A549 (cell line): Measurements from ENCODE around the gene MEGF6.
"Not testable (repeated sequence)": the region's sequence is repeated elsewhere in the genome, so short reads cannot be mapped to it uniquely, and the experiment has no call there.

Experiments
- CBX2 ChIP-seq: fragments of 200-600 bp; sonication (generic); IDR thresholded peaks from 2 replicates; pipeline ENCODE4 v1.6.1; 2016; ENCODE audit warnings: low read depth, mild to moderate bottlenecking, borderline replicate concordance
- CBX8 ChIP-seq: fragments of 200-600 bp; sonication (generic); IDR thresholded peaks from 2 replicates; pipeline ENCODE4 v1.6.1; 2016
- CEBPB ChIP-seq, 2 experiments: fragments of >200 bp in 1 of 2; sonication (Bioruptor Twin) in 1 of 2; formaldehyde crosslinking in 1 of 2; IDR thresholded peaks; 2 replicates each; pipeline ENCODE4 v1.6.1; 2012 to 2016
- EP300 ChIP-seq, 2 experiments: fragments of >200 bp; sonication (Bioruptor Twin); formaldehyde crosslinking; IDR thresholded peaks; 2 replicates in 1 of 2; 3 replicates in 1 of 2; pipeline ENCODE4 v1.6.1; 2016 to 2017
- KDM1A ChIP-seq: fragments of 200-600 bp; sonication (generic); IDR thresholded peaks from 2 replicates; pipeline ENCODE4 v1.6.1; 2016; ENCODE audit warnings: low read depth, mild to moderate bottlenecking
- NPAS2 ChIP-seq: fragments of 250-450 bp; sonication (Bioruptor Pico); IDR thresholded peaks from 2 replicates; pipeline ENCODE4 v1.8.0; 2022; ENCODE audit warnings: mild to moderate bottlenecking, moderate library complexity, borderline replicate concordance
- NR3C1 ChIP-seq: fragments of >200 bp; sonication (Bioruptor Twin); formaldehyde crosslinking; IDR thresholded peaks from 3 replicates; pipeline ENCODE4 v1.6.1; 2017
- POLR2A ChIP-seq: IDR thresholded peaks from 2 replicates; pipeline ENCODE4 v1.6.1; 2012; ENCODE audit warnings: mild to moderate bottlenecking, low read length
- RAD21 ChIP-seq, 2 experiments: fragments of >200 bp in 1 of 2; sonication (Bioruptor Twin) in 1 of 2; formaldehyde crosslinking in 1 of 2; IDR thresholded peaks in 1 of 2; conservative IDR thresholded peaks in 1 of 2; 2 replicates in 1 of 2; 3 replicates in 1 of 2; pipeline ENCODE4 v1.6.1; 2012 to 2018; ENCODE audit warnings: inconsistent platforms in 1 of 2
- SMC3 ChIP-seq: fragments of >200 bp; sonication (Bioruptor Twin); formaldehyde crosslinking; IDR thresholded peaks from 3 replicates; pipeline ENCODE4 v1.6.1; 2018; ENCODE audit warnings: inconsistent platforms
- SREBF2 ChIP-seq: fragments of 450-650 bp; IDR thresholded peaks from 2 replicates; pipeline ENCODE4 v1.6.1; 2014; ENCODE audit warnings: mild to moderate bottlenecking, moderate library complexity
- TF ChIP-seq, protein P1 (sequence below): fragments of >200 bp; sonication (Bioruptor Twin); formaldehyde crosslinking; IDR thresholded peaks from 3 replicates; pipeline ENCODE4 v1.5.1; 2016
- TF ChIP-seq, protein P2 (sequence below): fragments of 200-600 bp; sonication (generic); IDR thresholded peaks from 2 replicates; pipeline ENCODE4 v1.6.1; 2016; ENCODE audit warnings: antibody characterized with exemption, mild to moderate bottlenecking, moderate library complexity
- TF ChIP-seq, protein P3 (sequence below): IDR thresholded peaks from 2 replicates; pipeline ENCODE4 v1.6.1; 2012

DNA sequence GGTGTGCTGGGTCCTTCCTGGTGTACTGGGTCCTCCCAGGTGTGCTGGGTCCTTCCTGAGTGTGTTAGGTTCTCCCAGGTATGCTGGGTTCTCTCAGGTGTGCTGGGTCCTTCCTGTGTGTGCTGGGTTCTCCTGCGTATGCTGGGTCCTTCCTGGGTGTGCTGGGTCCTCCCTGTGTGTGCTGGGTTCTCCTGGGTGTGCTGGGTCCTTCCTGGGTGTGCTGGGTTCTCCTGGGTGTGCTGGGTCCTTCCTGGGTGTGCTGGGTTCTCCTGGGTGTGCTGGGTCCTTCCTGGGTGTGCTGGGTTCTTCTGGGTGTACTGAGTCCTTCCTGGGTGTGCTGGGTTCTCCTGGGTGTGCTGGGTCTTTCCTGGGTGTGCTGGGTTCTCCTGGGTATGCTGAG lies 38.7 kb downstream of the MEGF6 start:
- not testable (repeated sequence) for TF ChIP-seq NR3C1; POLR2A; KDM1A; CBX2; RAD21 (conservative IDR thresholded peaks at IDR 0.05 in 1 of 2, IDR thresholded peaks at IDR 0.05 in 1 of 2); EP300 (IDR thresholded peaks at IDR 0.05); CBX8; CEBPB (IDR thresholded peaks at IDR 0.05); SREBF2; SMC3; NPAS2 (CRISPR knock-in tag)
- TF ChIP-seq, protein P1, sequence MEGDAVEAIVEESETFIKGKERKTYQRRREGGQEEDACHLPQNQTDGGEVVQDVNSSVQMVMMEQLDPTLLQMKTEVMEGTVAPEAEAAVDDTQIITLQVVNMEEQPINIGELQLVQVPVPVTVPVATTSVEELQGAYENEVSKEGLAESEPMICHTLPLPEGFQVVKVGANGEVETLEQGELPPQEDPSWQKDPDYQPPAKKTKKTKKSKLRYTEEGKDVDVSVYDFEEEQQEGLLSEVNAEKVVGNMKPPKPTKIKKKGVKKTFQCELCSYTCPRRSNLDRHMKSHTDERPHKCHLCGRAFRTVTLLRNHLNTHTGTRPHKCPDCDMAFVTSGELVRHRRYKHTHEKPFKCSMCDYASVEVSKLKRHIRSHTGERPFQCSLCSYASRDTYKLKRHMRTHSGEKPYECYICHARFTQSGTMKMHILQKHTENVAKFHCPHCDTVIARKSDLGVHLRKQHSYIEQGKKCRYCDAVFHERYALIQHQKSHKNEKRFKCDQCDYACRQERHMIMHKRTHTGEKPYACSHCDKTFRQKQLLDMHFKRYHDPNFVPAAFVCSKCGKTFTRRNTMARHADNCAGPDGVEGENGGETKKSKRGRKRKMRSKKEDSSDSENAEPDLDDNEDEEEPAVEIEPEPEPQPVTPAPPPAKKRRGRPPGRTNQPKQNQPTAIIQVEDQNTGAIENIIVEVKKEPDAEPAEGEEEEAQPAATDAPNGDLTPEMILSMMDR = not testable (repeated sequence)
- TF ChIP-seq, protein P2, sequence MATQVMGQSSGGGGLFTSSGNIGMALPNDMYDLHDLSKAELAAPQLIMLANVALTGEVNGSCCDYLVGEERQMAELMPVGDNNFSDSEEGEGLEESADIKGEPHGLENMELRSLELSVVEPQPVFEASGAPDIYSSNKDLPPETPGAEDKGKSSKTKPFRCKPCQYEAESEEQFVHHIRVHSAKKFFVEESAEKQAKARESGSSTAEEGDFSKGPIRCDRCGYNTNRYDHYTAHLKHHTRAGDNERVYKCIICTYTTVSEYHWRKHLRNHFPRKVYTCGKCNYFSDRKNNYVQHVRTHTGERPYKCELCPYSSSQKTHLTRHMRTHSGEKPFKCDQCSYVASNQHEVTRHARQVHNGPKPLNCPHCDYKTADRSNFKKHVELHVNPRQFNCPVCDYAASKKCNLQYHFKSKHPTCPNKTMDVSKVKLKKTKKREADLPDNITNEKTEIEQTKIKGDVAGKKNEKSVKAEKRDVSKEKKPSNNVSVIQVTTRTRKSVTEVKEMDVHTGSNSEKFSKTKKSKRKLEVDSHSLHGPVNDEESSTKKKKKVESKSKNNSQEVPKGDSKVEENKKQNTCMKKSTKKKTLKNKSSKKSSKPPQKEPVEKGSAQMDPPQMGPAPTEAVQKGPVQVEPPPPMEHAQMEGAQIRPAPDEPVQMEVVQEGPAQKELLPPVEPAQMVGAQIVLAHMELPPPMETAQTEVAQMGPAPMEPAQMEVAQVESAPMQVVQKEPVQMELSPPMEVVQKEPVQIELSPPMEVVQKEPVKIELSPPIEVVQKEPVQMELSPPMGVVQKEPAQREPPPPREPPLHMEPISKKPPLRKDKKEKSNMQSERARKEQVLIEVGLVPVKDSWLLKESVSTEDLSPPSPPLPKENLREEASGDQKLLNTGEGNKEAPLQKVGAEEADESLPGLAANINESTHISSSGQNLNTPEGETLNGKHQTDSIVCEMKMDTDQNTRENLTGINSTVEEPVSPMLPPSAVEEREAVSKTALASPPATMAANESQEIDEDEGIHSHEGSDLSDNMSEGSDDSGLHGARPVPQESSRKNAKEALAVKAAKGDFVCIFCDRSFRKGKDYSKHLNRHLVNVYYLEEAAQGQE = not testable (repeated sequence)
- TF ChIP-seq, protein P3, sequence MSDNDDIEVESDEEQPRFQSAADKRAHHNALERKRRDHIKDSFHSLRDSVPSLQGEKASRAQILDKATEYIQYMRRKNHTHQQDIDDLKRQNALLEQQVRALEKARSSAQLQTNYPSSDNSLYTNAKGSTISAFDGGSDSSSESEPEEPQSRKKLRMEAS = not testable (repeated sequence)
